KMS-11 (cell line): ENCODE measurements around the gene GPR32.
"Not testable (repeated sequence)": the region's sequence is repeated elsewhere in the genome, so short reads cannot be mapped to it uniquely, and the experiment has no call there.

ENCODE experiments used
- H2AFZ ChIP-seq: fragments of 200-600 bp; sonication (generic); 2 replicates; pipeline ENCODE4 v1.6.1; 2016; ENCODE audit warnings: antibody characterized with exemption, mixed run types, low read depth
- H3K27ac ChIP-seq: fragments of 200-600 bp; sonication (generic); 2 replicates; pipeline ENCODE4 v1.6.1; 2016; ENCODE audit warnings: mild to moderate bottlenecking, mixed run types
- H3K27me3 ChIP-seq: fragments of 200-600 bp; sonication (generic); 2 replicates; pipeline ENCODE4 v1.6.1; 2017; ENCODE audit warnings: mild to moderate bottlenecking, low read depth, mixed run types, moderate library complexity; ENCODE audit not compliant: insufficient read depth
- H3K36me3 ChIP-seq: fragments of 200-600 bp; sonication (generic); 2 replicates; pipeline ENCODE4 v1.6.1; 2017; ENCODE audit warnings: mild to moderate bottlenecking, mixed run types; ENCODE audit not compliant: insufficient read depth
- H3K4me1 ChIP-seq: fragments of 200-600 bp; sonication (generic); 2 replicates; pipeline ENCODE4 v1.6.1; 2016; ENCODE audit warnings: mild to moderate bottlenecking, low read depth, mixed run types; ENCODE audit not compliant: poor library complexity, severe bottlenecking
- H3K4me2 ChIP-seq: fragments of 200-600 bp; sonication (generic); 2 replicates; pipeline ENCODE4 v1.7.0; 2016; ENCODE audit warnings: mild to moderate bottlenecking, mixed run types
- H3K4me3 ChIP-seq: fragments of 200-600 bp; sonication (generic); IDR thresholded peaks from 2 replicates; pipeline ENCODE4 v1.6.1; 2017; ENCODE audit warnings: low read depth, low read length, mixed read lengths; ENCODE audit not compliant: insufficient read depth
- H3K79me2 ChIP-seq: fragments of 200-600 bp; sonication (generic); 2 replicates; pipeline ENCODE4 v1.6.1; 2016; ENCODE audit warnings: low read depth, mixed run types; ENCODE audit not compliant: insufficient read depth
- H3K9ac ChIP-seq: fragments of 200-600 bp; sonication (generic); 2 replicates; pipeline ENCODE4 v1.6.1; 2016; ENCODE audit warnings: mild to moderate bottlenecking, mixed run types
- H4K20me1 ChIP-seq: fragments of 200-600 bp; sonication (generic); 2 replicates; pipeline ENCODE4 v1.6.1; 2016; ENCODE audit warnings: mild to moderate bottlenecking, mixed run types; ENCODE audit not compliant: insufficient read depth
- TF ChIP-seq, protein P1 (sequence below): fragments of 200-600 bp; sonication (generic); conservative IDR thresholded peaks from 2 replicates; pipeline ENCODE4 v1.6.1; 2017; ENCODE audit warnings: low read depth, mild to moderate bottlenecking, antibody characterized with exemption, low read length, moderate library complexity, mixed read lengths

GPR32 gene, protein sequence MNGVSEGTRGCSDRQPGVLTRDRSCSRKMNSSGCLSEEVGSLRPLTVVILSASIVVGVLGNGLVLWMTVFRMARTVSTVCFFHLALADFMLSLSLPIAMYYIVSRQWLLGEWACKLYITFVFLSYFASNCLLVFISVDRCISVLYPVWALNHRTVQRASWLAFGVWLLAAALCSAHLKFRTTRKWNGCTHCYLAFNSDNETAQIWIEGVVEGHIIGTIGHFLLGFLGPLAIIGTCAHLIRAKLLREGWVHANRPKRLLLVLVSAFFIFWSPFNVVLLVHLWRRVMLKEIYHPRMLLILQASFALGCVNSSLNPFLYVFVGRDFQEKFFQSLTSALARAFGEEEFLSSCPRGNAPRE

DNA sequence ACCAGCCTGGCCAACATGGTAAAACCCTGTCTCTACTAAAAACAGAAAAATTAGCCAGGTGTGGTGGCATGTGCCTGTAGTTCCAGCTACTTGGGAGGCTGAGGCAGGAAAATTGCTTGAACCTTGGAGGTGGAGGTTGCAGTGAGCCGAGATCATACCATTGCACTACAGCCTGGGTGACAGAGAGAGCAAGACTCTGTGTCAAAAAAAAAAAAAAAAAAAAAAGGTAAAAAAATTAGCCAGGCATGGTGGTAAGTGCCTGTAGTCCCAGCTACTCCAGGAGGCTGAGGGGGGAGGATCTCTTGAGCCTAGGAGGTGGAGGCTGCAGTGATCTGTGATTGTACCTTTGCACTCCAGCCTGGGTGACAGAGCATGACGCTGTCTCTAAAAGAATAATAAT is at the start of gene GPR32:
TSS of gene GPR32 (plus strand) at position 301 of the 400 bp plus-strand sequence. CDS start 137 bp downstream, outside the sequence.
- H3K9ac ChIP-seq, H2AFZ ChIP-seq, H3K79me2 ChIP-seq, H3K4me2 ChIP-seq, H3K27ac ChIP-seq, H3K4me3 ChIP-seq, H3K4me1 ChIP-seq, H3K36me3 ChIP-seq, H4K20me1 ChIP-seq: not testable (repeated sequence)
- H3K27me3 ChIP-seq, result peaks cover 34% of the 10 kb centered on the region; the same call in 1 of the 2 replicates

DNA sequence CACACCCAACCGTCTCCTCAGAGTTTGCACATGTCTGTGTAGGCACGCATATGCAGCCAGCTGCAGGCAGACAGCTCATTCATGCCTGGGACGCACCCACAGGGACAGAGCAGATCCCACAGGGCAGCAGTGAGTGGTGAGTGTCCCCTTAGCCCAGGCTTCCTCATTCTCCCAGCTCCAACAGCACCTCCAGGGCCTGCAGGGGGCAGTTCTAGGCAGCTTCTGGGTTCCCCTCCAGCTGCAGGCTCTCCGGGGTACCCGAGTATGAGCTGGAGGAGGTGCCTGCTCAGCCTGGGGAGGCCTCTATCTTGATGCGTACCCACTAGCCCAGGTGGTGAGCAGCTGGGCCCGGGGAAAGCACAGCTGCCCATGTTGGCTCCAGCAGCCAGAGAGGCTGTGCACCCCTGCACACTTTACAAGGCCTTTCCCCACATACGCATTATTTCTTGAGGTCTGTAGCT is 49.3 kb upstream of the GPR32 start:
- no peaks in the 10 kb centered on the region for H3K36me3 ChIP-seq
- H3K4me2 ChIP-seq, result no peak overlapping the region
- no peak overlapping the region for H3K9ac ChIP-seq
- no peaks in the 10 kb centered on the region for H3K4me1 ChIP-seq
- no peak overlapping the region for H2AFZ ChIP-seq
- H4K20me1 ChIP-seq, result no peaks in the 10 kb centered on the region
- no peak overlapping the region for H3K27ac ChIP-seq
- H3K27me3 ChIP-seq, result no peaks in the 10 kb centered on the region; the same call in 1 of the 2 replicates
- TF ChIP-seq, protein P1, sequence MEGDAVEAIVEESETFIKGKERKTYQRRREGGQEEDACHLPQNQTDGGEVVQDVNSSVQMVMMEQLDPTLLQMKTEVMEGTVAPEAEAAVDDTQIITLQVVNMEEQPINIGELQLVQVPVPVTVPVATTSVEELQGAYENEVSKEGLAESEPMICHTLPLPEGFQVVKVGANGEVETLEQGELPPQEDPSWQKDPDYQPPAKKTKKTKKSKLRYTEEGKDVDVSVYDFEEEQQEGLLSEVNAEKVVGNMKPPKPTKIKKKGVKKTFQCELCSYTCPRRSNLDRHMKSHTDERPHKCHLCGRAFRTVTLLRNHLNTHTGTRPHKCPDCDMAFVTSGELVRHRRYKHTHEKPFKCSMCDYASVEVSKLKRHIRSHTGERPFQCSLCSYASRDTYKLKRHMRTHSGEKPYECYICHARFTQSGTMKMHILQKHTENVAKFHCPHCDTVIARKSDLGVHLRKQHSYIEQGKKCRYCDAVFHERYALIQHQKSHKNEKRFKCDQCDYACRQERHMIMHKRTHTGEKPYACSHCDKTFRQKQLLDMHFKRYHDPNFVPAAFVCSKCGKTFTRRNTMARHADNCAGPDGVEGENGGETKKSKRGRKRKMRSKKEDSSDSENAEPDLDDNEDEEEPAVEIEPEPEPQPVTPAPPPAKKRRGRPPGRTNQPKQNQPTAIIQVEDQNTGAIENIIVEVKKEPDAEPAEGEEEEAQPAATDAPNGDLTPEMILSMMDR, result no peak
- no peak overlapping the region for H3K4me3 ChIP-seq
- H3K79me2 ChIP-seq, result no peaks in the 10 kb centered on the region

DNA sequence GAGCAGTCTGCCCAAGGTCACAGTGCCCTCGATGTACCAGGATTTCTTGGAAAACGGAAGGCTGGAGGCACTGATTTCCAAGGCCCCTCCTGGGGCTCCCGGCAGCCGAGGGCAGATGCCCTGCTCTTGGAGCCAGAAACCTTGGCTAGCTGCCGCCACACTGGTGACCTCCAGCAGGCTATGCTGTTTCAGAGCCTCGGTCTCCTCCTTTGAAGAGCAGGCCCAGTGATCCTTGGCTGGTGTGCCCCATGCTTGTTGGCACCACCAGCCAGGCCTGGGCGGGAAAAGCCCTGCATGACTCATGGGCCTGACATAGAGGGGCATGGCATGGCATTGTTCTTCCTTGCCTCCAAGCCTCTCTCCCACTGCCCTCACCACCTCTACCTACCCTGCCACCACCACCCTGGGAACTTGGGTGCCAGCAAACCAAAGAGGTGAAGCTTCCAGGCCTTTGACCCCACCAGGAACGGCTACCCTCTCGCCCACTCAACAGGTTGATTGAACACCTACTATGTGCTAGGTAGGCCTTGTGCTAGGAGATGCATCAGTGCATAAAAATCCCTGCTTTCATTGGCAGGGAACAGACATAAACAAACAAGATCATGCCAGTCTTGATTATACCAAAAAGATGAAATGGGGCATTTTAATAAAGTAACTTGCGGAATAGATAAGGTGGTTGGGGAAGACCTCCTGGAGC is 48.7 kb upstream of the GPR32 start:
- Histone ChIP-seq H3K4me1 (no peaks in the 10 kb centered on the region), H3K36me3 (no peaks in the 10 kb centered on the region), H3K9ac (no peak overlapping the region), H4K20me1 (no peaks in the 10 kb centered on the region), H3K27ac (no peak overlapping the region), H3K79me2 (no peaks in the 10 kb centered on the region), H3K27me3 (no peaks in the 10 kb centered on the region), H3K4me3 (no peak overlapping the region), H2AFZ (no peak overlapping the region), H3K4me2 (no peak overlapping the region)
- TF ChIP-seq, protein P1, result no peak

DNA sequence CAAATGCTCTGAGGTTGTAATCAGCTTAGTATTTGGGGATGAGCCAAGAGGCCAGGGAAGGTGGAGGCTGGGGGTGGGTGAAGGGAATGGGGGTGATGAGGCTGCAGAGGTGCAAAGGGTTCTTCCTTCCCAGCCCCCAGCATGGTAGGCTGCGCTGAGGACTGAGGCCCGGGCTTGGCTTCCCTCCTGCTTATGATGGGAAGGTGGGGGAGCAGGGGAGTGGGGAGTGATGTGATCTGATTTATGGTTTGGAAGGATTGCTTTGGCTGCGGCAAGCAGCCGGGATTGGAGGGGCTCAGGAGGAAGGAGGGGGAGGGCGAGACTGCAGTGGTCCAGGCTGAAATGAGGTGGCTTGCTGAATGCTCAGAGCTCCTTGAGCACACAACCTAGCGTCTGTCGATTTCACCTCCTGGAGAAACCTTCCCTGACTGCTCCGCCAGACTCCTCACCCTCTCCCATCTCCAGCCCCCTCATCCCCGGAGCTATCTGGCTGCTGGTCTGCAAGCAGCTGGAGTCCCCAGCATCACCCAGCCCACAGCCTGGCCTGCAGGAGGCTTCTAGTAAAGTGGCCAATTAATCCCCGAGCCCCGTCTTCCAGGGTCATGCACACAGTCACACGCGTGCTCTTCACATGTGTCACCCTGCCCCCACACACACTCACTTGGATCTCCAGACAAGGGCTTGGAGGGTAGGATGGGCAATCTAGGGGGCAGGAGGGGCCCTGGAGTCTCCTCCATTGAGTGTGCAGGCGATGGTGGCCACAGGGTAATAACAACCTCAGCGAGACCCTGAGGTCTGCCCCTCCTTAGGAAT is 47.9 kb upstream of the GPR32 start:
- H3K27me3 ChIP-seq, result no peaks in the 10 kb centered on the region
- no peaks in the 10 kb centered on the region for H3K79me2 ChIP-seq
- H3K9ac ChIP-seq, result no peak overlapping the region
- H4K20me1 ChIP-seq, result no peaks in the 10 kb centered on the region
- no peak overlapping the region for H2AFZ ChIP-seq
- no peaks in the 10 kb centered on the region for H3K36me3 ChIP-seq
- no peak overlapping the region for H3K4me2 ChIP-seq
- TF ChIP-seq, protein P1, result no peak
- H3K4me1 ChIP-seq, result no peaks in the 10 kb centered on the region
- no peak overlapping the region for H3K27ac ChIP-seq
- no peak overlapping the region for H3K4me3 ChIP-seq
